ENCODE measurements around the gene RNF225. TPM values are rescaled to one million over a fixed set of nuclear protein-coding genes. Genes with fewer than 3 reads are reported as not detected.

RNF225 gene
- total and polyA plus RNA-seq, 2 of the 13 experiments (the other 11 are each of a cell fraction or from before 2014, with no cell fraction given): not detected

GRCh38 chr19:58362272-58362994 lies 33.0 kb upstream of the RNF225 start, which contains the start of gene ZNF497 (continued):
- TF ChIP-seq EZH2 (conservative IDR thresholded peaks at IDR 0.05; ENCODE audit: low read depth, low read length) (no peak), SIX4 (CRISPR knock-in tag; IDR thresholded peaks at IDR 0.05) (0 out of 2 replicates have a peak, but pooled peaks have one; percentile 9), POLR2A (IDR thresholded peaks at IDR 0.05; ENCODE audit: insufficient read depth in 1 of 2, low read depth in 2 of 2, low read length in 2 of 2) (peak; percentile 78 to 93), GATAD2A (CRISPR knock-in tag; IDR thresholded peaks at IDR 0.05) (0 out of 2 replicates have a peak, but pooled peaks have one; percentile 15), FOXO1 (CRISPR knock-in tag; IDR thresholded peaks at IDR 0.05) (0 out of 2 replicates have a peak, but pooled peaks have one; percentile 6), NFAT5 (CRISPR knock-in tag; IDR thresholded peaks at IDR 0.05) (no peak; the same call in 1 of the 2 replicates), IKZF5 (CRISPR knock-in tag; IDR thresholded peaks at IDR 0.05) (peak; percentile 87), KDM5B (CRISPR knock-in tag; IDR thresholded peaks at IDR 0.05; ENCODE audit: borderline replicate concordance) (peak; percentile 63; the same call in 1 of the 2 replicates), MXD1 (CRISPR knock-in tag; IDR thresholded peaks at IDR 0.05) (peak; percentile 87; the same call in 1 of the 2 replicates), SIN3B (IDR thresholded peaks at IDR 0.05; ENCODE audit: low read length) (peak; percentile 51; the same call in 1 of the 2 replicates), ZNF576 (CRISPR knock-in tag; IDR thresholded peaks at IDR 0.05) (0 out of 2 replicates have a peak, but pooled peaks have one; percentile 19), RBAK (CRISPR knock-in tag; IDR thresholded peaks at IDR 0.05) (peak; percentile 52; the same call in 1 of the 2 replicates), RFX5 (IDR thresholded peaks at IDR 0.05; ENCODE audit: low read depth, low read length) (no peak), RNF2 (conservative IDR thresholded peaks at IDR 0.05; ENCODE audit: low read depth) (peak; percentile 58; the same call in 1 of the 2 replicates), ZFP36L2 (CRISPR knock-in tag; IDR thresholded peaks at IDR 0.05) (no peak), ZNF644 (CRISPR knock-in tag; IDR thresholded peaks at IDR 0.05; ENCODE audit: low read depth) (no peak), NCOA5 (CRISPR knock-in tag; IDR thresholded peaks at IDR 0.05) (no peak)
- TF ChIP-seq, protein P1, sequence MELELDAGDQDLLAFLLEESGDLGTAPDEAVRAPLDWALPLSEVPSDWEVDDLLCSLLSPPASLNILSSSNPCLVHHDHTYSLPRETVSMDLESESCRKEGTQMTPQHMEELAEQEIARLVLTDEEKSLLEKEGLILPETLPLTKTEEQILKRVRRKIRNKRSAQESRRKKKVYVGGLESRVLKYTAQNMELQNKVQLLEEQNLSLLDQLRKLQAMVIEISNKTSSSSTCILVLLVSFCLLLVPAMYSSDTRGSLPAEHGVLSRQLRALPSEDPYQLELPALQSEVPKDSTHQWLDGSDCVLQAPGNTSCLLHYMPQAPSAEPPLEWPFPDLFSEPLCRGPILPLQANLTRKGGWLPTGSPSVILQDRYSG (CRISPR knock-in tag; IDR thresholded peaks at IDR 0.05): no peak
- TF ChIP-seq, protein P2, sequence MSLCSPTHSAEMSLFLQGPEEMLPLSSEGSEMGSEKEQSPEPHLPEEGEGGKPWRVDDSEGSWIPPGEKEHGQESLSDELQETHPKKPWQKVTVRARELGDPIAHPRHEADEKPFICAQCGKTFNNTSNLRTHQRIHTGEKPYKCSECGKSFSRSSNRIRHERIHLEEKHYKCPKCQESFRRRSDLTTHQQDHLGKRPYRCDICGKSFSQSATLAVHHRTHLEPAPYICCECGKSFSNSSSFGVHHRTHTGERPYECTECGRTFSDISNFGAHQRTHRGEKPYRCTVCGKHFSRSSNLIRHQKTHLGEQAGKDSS (CRISPR knock-in tag; IDR thresholded peaks at IDR 0.05; ENCODE audit: borderline replicate concordance, low read depth): no peak
- TF ChIP-seq, protein P3, sequence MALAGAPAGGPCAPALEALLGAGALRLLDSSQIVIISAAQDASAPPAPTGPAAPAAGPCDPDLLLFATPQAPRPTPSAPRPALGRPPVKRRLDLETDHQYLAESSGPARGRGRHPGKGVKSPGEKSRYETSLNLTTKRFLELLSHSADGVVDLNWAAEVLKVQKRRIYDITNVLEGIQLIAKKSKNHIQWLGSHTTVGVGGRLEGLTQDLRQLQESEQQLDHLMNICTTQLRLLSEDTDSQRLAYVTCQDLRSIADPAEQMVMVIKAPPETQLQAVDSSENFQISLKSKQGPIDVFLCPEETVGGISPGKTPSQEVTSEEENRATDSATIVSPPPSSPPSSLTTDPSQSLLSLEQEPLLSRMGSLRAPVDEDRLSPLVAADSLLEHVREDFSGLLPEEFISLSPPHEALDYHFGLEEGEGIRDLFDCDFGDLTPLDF (CRISPR knock-in tag; IDR thresholded peaks at IDR 0.05): peak; percentile 93
